AG08396 (cell line): ENCODE measurements around the gene C13orf46.
A peak's percentile ranks its signal among the peaks of the same experiment; 100 is the strongest.
"Not testable (repeated sequence)": the region's sequence is repeated elsewhere in the genome, so short reads cannot be mapped to it uniquely, and the experiment has no call there.

Source experiments
- DNase-seq: peaks from one replicate; pipeline ENCODE4 v3.0.0; 2012; ENCODE audit warnings: low spot score, mixed read lengths

Gene C13orf46

DNA sequence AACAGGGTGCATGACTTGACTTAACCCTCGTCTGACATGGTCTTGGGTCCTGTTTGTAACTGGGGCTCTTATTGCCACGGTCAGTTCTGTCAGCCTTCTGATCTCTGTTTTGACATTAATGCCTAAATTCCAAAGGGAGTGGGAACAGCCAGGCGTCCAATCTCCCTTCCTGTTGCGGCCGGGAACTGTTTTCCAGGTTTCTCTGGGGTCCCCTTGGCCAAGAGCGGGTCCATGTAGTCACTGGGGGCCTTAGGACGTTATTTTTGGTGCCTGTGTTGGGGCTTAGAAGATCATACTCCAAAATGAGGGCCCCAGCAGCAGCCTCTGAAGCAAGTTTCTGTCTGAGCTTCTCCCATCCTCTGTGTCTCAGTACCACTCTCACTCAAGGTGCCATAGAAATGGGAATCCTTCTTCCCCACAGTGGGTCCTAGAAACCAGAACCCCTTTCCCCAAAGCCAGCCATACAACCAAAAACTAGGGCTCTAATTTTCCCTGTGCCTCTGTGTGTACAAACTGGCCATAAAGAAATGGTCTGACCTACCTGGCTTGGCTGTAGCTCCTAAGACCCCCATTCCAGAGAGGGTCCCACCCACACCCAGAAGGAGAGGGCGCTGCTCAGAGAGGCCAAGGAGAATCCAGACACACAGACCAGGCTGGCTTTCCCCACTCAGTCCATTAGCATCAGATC is 50.4 kb downstream of the C13orf46 start:
- DNase-seq = no peak

DNA sequence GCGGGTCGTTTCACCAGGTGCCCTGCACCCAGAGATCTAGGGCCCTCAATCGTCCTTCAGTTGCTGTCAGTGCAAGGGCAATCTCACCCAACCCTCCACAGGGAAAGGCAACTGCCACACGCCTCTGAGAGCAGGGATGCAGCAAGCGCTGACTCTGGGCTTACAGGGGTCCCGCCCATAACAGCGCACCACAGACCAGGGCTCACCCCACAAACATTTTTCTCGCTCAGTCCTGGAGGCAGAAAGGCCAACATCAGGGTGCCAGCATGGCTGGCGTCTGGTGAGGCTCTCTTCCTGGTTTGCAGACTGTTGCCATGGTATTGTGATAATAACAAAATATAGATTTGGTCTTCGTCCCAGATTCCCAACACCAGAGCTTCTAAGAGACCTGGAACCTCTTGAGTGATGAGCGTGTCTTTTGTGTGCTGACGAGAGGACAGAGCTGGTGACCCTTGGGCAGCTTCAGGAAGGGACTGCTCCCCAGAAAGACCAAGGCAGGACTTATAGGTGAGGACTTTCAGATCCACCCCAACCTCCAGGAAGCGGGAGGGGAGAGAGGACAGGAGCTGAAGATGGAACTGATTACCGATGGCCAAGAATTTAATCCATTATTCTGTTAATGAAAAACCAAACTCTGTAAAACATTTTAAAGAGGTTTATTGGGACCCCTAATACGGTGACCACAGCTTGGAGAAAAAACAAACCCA is 51.3 kb downstream of the C13orf46 start:
- peak; percentile 51 for DNase-seq

DNA sequence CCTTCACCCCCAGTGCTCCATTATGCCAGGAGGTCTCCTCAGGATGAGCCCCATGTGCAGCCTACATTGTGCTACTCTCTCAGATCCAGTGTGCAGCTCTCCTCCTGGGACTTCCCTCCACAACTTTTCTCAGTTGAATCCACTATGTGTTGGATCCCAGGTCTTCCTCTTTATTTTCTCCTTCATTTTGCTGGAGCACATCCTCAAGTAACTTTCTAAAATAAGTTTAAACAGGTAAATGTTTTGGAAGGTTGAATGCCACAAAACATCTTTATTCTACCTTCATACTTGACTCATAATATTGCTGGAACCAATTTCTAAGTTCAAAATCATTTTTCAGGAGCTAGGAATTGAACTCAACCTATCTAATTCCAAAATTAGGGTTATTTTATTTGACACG is 52.1 kb downstream of the C13orf46 start:
- no peak for DNase-seq

- no peak for DNase-seq
Observed at GRCh38 chr13:113920606-113921286, 53.1 kb downstream of the C13orf46 start.

DNA sequence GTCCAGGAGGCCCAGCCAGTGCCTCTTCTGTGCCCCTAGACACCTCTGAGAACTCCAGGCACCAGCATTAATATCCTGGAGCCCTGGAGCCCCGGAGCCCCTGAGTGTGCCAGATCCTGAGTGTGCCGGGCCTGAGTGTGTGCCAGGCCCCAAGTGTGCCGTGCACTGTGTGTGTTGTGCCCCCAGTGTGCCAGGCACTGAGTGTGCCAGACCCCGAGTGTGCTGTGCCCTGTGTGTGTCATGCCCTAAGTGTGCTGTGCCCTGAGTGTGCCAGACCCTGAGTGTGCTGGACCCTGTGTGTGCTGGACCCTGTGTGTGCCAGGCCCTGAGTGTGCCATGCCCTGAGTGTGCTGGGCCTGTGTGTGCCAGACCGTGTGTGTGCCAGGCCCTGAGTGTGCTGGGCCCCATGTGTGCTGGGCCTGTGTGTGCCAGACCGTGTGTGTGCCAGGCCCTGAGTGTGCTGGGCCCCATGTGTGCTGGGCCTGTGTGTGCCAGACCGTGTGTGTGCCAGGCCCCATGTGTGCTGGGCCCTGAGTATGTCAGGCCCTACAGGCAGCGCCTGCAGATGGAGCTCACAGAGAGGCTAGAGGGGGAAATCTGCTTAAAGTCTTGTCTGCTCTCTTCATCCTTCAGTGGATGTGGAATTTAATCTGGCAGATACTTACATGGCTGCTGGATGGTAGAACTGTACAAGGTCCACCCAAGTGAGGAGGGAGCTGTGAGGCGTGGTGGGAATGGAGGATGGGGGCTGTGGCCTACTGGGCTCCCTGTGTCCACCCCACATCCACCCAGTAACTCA is 53.9 kb downstream of the C13orf46 start:
- DNase-seq = no peak

- no peak for DNase-seq
Observed at GRCh38 chr13:113918981-113919701, 54.7 kb downstream of the C13orf46 start.

- no peak for DNase-seq
Observed at GRCh38 chr13:113918580-113918979, 55.3 kb downstream of the C13orf46 start.

GRCh38 chr13:113917594-113918371 is 56.1 kb downstream of the C13orf46 start:
- DNase-seq = no peak

DNA sequence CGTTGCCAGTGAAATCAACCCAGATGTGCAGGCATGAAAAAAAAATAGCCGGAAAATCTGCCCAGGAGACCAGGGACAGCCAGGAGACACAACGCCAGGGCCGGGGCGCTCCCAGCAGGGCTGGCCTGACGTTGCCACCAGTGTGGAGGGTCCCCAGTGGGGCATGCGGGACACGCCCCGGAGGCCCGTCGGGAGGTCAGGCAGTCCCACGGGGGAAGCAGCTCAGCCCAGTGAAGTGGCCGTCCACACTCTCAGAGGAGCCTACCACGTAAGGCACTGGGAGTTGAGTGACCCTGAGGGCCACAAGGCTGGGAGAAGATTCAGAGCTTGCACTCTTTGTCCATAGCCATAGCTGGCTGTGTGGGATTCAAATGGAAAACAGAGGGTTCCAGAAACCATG is 56.8 kb downstream of the C13orf46 start:
- DNase-seq = no peak

- DNase-seq = no peak
Observed at GRCh38 chr13:113916330-113916815, 57.5 kb downstream of the C13orf46 start.

- DNase-seq = no peak
Observed at GRCh38 chr13:113915786-113916329, 58.0 kb downstream of the C13orf46 start.

DNA sequence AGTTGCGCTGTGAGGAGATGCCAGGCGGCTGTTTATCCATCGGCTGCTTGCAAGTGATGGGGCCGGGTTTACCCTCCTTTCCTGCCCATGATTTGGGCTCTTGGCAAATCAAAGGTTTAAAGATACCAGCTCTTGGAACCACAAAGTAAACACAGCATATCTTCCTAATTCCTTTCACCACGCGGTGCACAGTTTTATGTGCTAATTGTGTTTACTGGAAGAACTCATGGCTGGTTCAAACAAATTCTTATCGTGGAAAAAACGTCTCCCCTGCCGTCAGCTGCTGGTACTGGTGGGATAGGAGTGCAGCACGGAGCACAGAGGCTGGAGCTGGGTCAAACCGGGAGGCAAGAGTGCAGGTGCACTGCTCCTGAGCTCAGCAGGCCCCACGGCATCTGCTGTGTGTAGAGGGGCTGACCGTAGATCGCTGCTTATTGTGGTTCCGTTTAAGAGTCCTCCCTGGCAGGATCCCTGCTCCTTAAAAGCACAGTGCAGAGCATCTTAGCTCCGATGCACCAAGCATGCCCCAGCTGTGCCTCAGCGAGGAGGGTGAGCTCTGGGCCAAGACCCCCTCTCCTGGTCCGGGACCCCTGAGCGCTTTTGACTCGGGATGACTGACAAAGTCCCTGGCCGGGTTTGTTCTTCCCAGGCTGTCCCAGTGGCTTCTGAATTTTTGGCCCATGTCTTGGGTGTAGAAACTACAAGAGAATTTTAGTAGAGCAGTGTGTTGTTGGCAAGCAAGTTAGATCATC is 58.7 kb downstream of the C13orf46 start:
- no peak for DNase-seq

DNA sequence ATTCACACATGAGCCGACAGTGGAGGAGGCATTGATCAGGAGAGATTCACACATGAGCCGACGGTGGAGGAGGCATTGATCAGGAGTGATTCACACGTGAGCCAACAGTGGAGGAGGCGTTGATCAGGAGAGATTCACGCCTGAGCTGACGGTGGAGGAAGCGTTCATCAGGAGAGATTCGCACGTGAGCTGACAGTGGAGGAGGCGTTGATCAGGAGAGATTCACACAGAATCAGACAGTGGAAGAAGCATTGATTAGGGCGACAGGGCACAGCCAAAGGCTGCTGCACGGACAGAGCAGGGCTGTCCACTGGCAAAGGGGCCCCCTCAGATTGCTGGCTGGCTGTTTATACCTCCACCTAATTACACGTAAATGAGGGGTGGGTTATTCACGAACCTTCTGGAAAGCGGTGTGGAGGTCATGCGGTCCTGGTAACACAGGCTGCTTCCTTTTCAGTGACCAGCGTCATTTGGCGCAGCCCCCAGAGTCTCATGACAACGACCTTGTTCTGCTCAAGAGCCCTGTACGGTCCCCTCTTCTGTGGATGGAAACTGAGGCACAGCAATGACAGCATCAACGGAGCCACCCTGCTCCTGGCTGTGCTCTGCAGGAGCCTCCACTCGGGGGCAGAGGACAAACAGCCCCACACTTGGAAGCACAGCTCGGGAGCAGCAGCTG is 59.4 kb downstream of the C13orf46 start:
- no peak for DNase-seq

GRCh38 chr13:113913838-113914237 is 60.0 kb downstream of the C13orf46 start:
- not testable (repeated sequence) for DNase-seq

DNA sequence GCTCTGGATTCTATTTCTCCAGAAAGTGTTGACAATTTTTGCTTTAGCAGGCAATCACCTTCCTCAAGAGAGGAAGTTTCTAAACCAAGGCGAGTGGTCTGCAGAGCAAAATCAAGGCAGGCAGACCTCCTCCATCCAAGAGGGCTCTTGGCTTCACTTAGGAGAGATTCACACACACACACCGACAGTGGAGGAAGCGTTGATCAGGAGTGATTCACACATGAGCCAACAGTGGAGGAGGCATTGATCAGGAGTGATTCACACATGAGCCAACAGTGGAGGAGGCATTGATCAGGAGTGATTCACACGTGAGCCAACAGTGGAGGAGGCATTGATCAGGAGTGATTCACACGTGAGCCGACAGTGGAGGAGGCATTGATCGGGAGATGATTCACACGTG is 60.5 kb downstream of the C13orf46 start:
- not testable (repeated sequence) for DNase-seq

DNA sequence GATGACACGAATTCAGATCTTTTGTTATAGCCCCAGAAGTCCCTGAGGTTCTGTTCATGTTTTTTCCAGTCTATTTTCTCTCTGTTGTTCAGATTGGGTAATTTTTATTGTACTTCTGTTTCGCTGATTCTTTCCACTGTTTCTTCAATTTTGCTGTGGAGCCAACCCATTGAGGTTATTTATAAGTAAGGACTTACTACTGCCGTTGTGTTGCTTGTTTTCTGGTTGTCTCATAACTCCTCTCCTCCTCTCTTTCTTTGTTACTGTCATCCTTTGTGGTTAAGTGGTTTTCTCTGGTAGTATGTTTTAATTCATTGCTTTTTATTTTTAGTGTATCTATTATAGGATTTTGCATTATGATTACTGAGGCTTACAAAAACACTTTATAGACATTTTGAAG is 61.3 kb downstream of the C13orf46 start:
- no peak for DNase-seq

- peak; percentile 69 for DNase-seq
Observed at GRCh38 chr13:113907635-113908617, 66.0 kb downstream of the C13orf46 start.

DNA sequence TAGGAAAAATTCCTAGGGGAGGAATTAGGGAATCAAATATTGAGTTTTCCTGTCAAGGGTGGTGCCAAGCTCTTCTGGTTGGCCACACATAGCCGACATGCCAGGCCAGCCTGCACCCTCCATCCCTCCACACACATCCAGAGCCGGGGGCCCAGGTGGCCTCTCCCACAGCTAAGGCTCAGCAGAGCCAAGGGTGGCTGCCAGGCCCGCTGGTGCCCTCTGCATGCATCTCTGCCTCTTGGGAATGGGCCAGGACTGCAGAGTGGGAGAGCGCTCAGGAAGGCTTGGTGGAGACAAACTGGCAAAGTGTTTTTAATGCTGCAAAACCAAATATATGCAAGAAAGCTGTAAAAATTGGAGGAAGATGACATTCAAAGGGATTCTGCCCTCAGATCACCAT is 67.3 kb downstream of the C13orf46 start:
- DNase-seq = no peak
